Astrocyte (in vitro differentiated cells and primary cell): ENCODE data around the gene RAMP2.

Experiments
- EZH2 ChIP-seq: IDR thresholded peaks from 2 replicates; pipeline ENCODE4 v1.6.1; 2012; ENCODE audit warnings: mild to moderate bottlenecking, low read length, inconsistent platforms; ENCODE audit not compliant: insufficient read depth
- TF ChIP-seq, protein P1 (sequence below): IDR thresholded peaks from 2 replicates; pipeline ENCODE4 v1.5.1; 2011; ENCODE audit warnings: low read depth, mild to moderate bottlenecking, inconsistent platforms, low read length, moderate library complexity; ENCODE audit not compliant: insufficient read depth

DNA sequence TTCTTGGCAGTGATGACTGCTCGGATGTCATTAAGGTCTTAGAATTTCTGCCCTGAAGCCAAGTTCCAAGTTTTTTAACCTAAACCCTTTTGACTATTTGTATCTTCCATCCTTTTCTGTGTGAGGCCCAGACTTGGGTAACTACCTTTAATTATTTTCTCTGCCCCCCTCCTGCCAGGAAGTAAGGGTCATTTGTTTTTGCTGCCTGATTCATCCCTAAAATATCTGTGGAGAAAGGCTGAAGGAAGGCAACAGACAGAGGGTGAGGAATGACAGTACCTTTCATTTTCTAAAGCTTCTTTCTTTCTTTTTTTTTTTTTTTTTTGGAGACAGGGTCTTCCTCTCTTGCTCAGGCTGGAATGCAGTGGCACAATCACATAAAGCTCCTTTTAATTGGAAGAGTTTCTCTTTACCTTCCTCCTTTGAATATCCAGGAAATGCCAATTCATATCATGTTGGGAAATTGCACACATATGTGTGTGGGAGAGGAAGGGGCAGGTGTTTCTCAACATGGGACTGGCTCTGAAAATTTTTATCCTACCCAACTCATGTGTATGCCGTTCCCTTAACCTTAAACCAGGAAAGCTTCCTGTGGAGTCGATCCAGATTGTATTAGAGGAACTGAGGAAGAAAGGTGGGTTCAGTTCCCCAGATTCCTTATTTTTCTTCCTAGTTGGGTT is 13.2 kb downstream of the RAMP2 start:
- no peak for TF ChIP-seq EZH2
- TF ChIP-seq, protein P1, sequence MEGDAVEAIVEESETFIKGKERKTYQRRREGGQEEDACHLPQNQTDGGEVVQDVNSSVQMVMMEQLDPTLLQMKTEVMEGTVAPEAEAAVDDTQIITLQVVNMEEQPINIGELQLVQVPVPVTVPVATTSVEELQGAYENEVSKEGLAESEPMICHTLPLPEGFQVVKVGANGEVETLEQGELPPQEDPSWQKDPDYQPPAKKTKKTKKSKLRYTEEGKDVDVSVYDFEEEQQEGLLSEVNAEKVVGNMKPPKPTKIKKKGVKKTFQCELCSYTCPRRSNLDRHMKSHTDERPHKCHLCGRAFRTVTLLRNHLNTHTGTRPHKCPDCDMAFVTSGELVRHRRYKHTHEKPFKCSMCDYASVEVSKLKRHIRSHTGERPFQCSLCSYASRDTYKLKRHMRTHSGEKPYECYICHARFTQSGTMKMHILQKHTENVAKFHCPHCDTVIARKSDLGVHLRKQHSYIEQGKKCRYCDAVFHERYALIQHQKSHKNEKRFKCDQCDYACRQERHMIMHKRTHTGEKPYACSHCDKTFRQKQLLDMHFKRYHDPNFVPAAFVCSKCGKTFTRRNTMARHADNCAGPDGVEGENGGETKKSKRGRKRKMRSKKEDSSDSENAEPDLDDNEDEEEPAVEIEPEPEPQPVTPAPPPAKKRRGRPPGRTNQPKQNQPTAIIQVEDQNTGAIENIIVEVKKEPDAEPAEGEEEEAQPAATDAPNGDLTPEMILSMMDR, result no peak
